Suprapubic skin (tissue), 4 donors: ENCODE data around the gene STIM1. TPM values are rescaled to one million over a fixed set of nuclear protein-coding genes. Genes with fewer than 3 reads are reported as not detected.
A peak's percentile ranks its signal among the peaks of the same experiment; 100 is the strongest.
"Not testable (repeated sequence)": the region's sequence is repeated elsewhere in the genome, so short reads cannot be mapped to it uniquely, and the experiment has no call there.

Experiments used
- DNase-seq, 2 donors: peaks; one replicate each; pipeline ENCODE4 v3.0.0-alpha.2; 2019; ENCODE audit warnings: low spot score in 2 of 2
- H3K27ac ChIP-seq: fragments of 200-600 bp; sonication (generic); one replicate; pipeline ENCODE4 v1.5.1; 2019
- H3K27me3 ChIP-seq: fragments of 200-600 bp; sonication (generic); one replicate; pipeline ENCODE4 v1.5.1; 2019
- H3K36me3 ChIP-seq: fragments of 200-600 bp; sonication (generic); one replicate; pipeline ENCODE4 v1.5.1; 2019
- H3K4me1 ChIP-seq: fragments of 200-600 bp; sonication (generic); one replicate; pipeline ENCODE4 v1.5.1; 2019
- H3K4me3 ChIP-seq: fragments of 200-600 bp; sonication (generic); one replicate; pipeline ENCODE4 v1.5.1; 2019; ENCODE audit warnings: mild to moderate bottlenecking
- H3K9me3 ChIP-seq: fragments of 200-600 bp; sonication (generic); one replicate; pipeline ENCODE4 v1.5.1; 2019
- CTCF ChIP-seq, 2 donors: fragments of 200-600 bp in 1 of 2; fragments of 450-650 bp in 1 of 2; sonication (generic) in 1 of 2; IDR thresholded peaks; one replicate each; pipeline ENCODE4 v1.5.1; 2016 to 2019; ENCODE audit warnings: antibody characterized with exemption in 2 of 2, mild to moderate bottlenecking in 1 of 2, moderate library complexity in 1 of 2
- EP300 ChIP-seq: sonication (generic); formaldehyde crosslinking; IDR thresholded peaks from one replicate; pipeline ENCODE4 v1.6.1; 2017; ENCODE audit warnings: antibody characterized with exemption
- POLR2A ChIP-seq, 2 donors: fragments of 450-650 bp; IDR thresholded peaks; one replicate each; pipeline ENCODE4 v1.6.1; 2017; ENCODE audit warnings: antibody characterized with exemption in 2 of 2, mild to moderate bottlenecking in 2 of 2, moderate library complexity in 2 of 2
- POLR2AphosphoS5 ChIP-seq, 3 donors: sonication (generic); formaldehyde crosslinking; IDR thresholded peaks; one replicate each; pipeline ENCODE4 v1.6.1; 2017; ENCODE audit warnings: antibody characterized with exemption in 3 of 3
- WGBS: methylation state at CpG from one replicate; pipeline ENCODE4 v1.1.5; 2018; 5-methylcytosine and 5-hydroxymethylcytosine counted together
- total RNA-seq, 4 donors: library from RNA; depleted of rRNA; stranded (reverse); fragments of >200 nt; gene quantifications; one replicate each; pipeline ENCODE4 v1.1.0, GENCODE V29; 2016

Gene STIM1
- total RNA-seq, 4 donors from 2014 or later = 58.4 to 70.2 (median 60.9) TPM

- TF ChIP-seq POLR2AphosphoS5 (IDR thresholded peaks at IDR 0.05) (no peak), POLR2A (IDR thresholded peaks at IDR 0.05) (no peak), CTCF (IDR thresholded peaks at IDR 0.05) (no peak), EP300 (no peak)
- WGBS = 91% methylated on average over 2 of the region's 2 CpGs
- no peaks in the 10 kb centered on the region for H3K36me3 ChIP-seq
- H3K9me3 ChIP-seq = no peaks in the 10 kb centered on the region
- H3K4me3 ChIP-seq = no peak overlapping the region
- DNase-seq = no peak
- peaks cover 37% of the 10 kb centered on the region for H3K4me1 ChIP-seq
- no peaks in the 10 kb centered on the region for H3K27me3 ChIP-seq
- peak overlapping the region; percentile 50 for H3K27ac ChIP-seq
These were observed 37.8 kb downstream of the STIM1 start for GRCh38 chr11:3893311-3893710.

- WGBS = 75% methylated on average over 5 of the region's 5 CpGs
These were observed 38.8 kb downstream of the STIM1 start for GRCh38 chr11:3894128-3894731.

GRCh38 chr11:3896644-3897043, 41.2 kb downstream of the STIM1 start:
- no peaks in the 10 kb centered on the region for H3K9me3 ChIP-seq
- H3K4me1 ChIP-seq = peaks cover 37% of the 10 kb centered on the region
- no peaks in the 10 kb centered on the region for H3K27me3 ChIP-seq
- H3K36me3 ChIP-seq = no peaks in the 10 kb centered on the region
- H3K27ac ChIP-seq = no peak overlapping the region
- DNase-seq = no peak
- WGBS = 85% methylated on average over 2 of the region's 2 CpGs
- TF ChIP-seq CTCF (IDR thresholded peaks at IDR 0.05) = no peak
- no peak for TF ChIP-seq POLR2A (IDR thresholded peaks at IDR 0.05)
- TF ChIP-seq EP300 = no peak
- TF ChIP-seq POLR2AphosphoS5 (IDR thresholded peaks at IDR 0.05) = no peak
- H3K4me3 ChIP-seq = no peak overlapping the region

More at GRCh38 chr11:3894128-3894731, 38.8 kb downstream of the STIM1 start:
- no peak overlapping the region for H3K4me3 ChIP-seq
- H3K27me3 ChIP-seq = no peaks in the 10 kb centered on the region
- H3K9me3 ChIP-seq = no peaks in the 10 kb centered on the region
- peaks cover 36% of the 10 kb centered on the region for H3K4me1 ChIP-seq
- H3K27ac ChIP-seq = peak overlapping the region; percentile 50
- no peak for DNase-seq
- TF ChIP-seq POLR2A (IDR thresholded peaks at IDR 0.05) (no peak), CTCF (IDR thresholded peaks at IDR 0.05) (no peak), POLR2AphosphoS5 (IDR thresholded peaks at IDR 0.05) (no peak), EP300 (no peak)
- H3K36me3 ChIP-seq = no peaks in the 10 kb centered on the region

- H3K27ac ChIP-seq, H3K36me3 ChIP-seq, H3K27me3 ChIP-seq, H3K4me3 ChIP-seq, DNase-seq, H3K9me3 ChIP-seq: not testable (repeated sequence)
- H3K4me1 ChIP-seq = peaks cover 49% of the 10 kb centered on the region
- 91% methylated on average over 19 of the region's 19 CpGs for WGBS
These were observed 44.8 kb downstream of the STIM1 start for GRCh38 chr11:3900230-3900629.

- no peaks in the 10 kb centered on the region for H3K36me3 ChIP-seq
- no peak overlapping the region for H3K27ac ChIP-seq
- WGBS = 85% methylated on average over 6 of the region's 6 CpGs
- no peaks in the 10 kb centered on the region for H3K27me3 ChIP-seq
- H3K4me1 ChIP-seq = peaks cover 59% of the 10 kb centered on the region
- no peak for TF ChIP-seq EP300
- no peak for TF ChIP-seq POLR2A (IDR thresholded peaks at IDR 0.05)
- TF ChIP-seq POLR2AphosphoS5 (IDR thresholded peaks at IDR 0.05) = no peak
- TF ChIP-seq CTCF (IDR thresholded peaks at IDR 0.05) = no peak
- H3K9me3 ChIP-seq = no peaks in the 10 kb centered on the region
- no peak overlapping the region for H3K4me3 ChIP-seq
- no peak for DNase-seq
These were observed 46.0 kb downstream of the STIM1 start for GRCh38 chr11:3901249-3902025.
